Liver (tissue), 9 donors: ENCODE measurements around the gene RNPS1. TPM values are rescaled to one million over a fixed set of nuclear protein-coding genes. Genes with fewer than 3 reads are reported as not detected.

Experiments used
- DNase-seq: peaks from one replicate; pipeline ENCODE4 v3.0.0-alpha.2; 2017; ENCODE audit warnings: low spot score
- H3K27ac ChIP-seq, 2 donors: one replicate each; pipeline ENCODE4 v1.7.0; 2013; ENCODE audit warnings: inconsistent platforms in 2 of 2, low read length in 2 of 2, control low read depth in 1 of 2, low read depth in 1 of 2, mild to moderate bottlenecking in 1 of 2
- H3K27me3 ChIP-seq, 4 donors: one replicate each; pipeline versions ENCODE4 v1.6.1 to v1.7.0; 2013; ENCODE audit warnings: low read length in 3 of 4, inconsistent platforms in 1 of 4, mild to moderate bottlenecking in 1 of 4, moderate library complexity in 1 of 4; ENCODE audit not compliant: control insufficient read depth in 4 of 4, insufficient read depth in 4 of 4
- H3K36me3 ChIP-seq, 4 donors: one replicate each; pipeline versions ENCODE4 v1.6.1 to v1.7.0; 2013; ENCODE audit warnings: low read length in 3 of 4, mild to moderate bottlenecking in 3 of 4, low read depth in 1 of 4, moderate library complexity in 1 of 4; ENCODE audit not compliant: control insufficient read depth in 4 of 4, insufficient read depth in 3 of 4
- H3K4me1 ChIP-seq, 4 donors: one replicate each; pipeline versions ENCODE4 v1.6.1 to v1.7.0; 2013; ENCODE audit warnings: low read length in 3 of 4, mild to moderate bottlenecking in 3 of 4, moderate library complexity in 1 of 4; ENCODE audit not compliant: control insufficient read depth in 4 of 4, insufficient read depth in 4 of 4
- H3K4me3 ChIP-seq, 3 donors: one replicate each; pipeline versions ENCODE4 v1.6.1 to v1.7.0; 2013; ENCODE audit warnings: low read length in 3 of 3, control low read depth in 1 of 3, low read depth in 1 of 3, mild to moderate bottlenecking in 1 of 3
- H3K9ac ChIP-seq, 2 donors: one replicate each; pipeline ENCODE4 v1.7.0; 2013; ENCODE audit warnings: low read length in 2 of 2, mild to moderate bottlenecking in 2 of 2, moderate library complexity in 2 of 2, control low read depth in 1 of 2, low read depth in 1 of 2
- H3K9me3 ChIP-seq, 4 donors: one replicate each; pipeline versions ENCODE4 v1.6.1 to v1.7.0; 2013; ENCODE audit warnings: low read length in 3 of 4; ENCODE audit not compliant: control insufficient read depth in 4 of 4
- EGR1 ChIP-seq, 2 donors: IDR thresholded peaks; 2 replicates each; pipeline ENCODE4 v1.6.1; 2016 to 2018; ENCODE audit warnings: antibody characterized with exemption in 2 of 2, low read depth in 2 of 2
- FOXA1 ChIP-seq: IDR thresholded peaks from 2 replicates; pipeline ENCODE4 v1.6.1; 2016; ENCODE audit warnings: antibody characterized with exemption
- FOXA2 ChIP-seq: IDR thresholded peaks from 2 replicates; pipeline ENCODE4 v1.6.1; 2016; ENCODE audit warnings: antibody characterized with exemption
- GABPA ChIP-seq, 2 donors: IDR thresholded peaks in 1 of 2; conservative IDR thresholded peaks in 1 of 2; 2 replicates each; pipeline ENCODE4 v1.6.1; 2016; ENCODE audit warnings: antibody characterized with exemption in 2 of 2, mild to moderate bottlenecking in 1 of 2, moderate library complexity in 1 of 2
- HNF4A ChIP-seq, 2 donors: conservative IDR thresholded peaks; 2 replicates each; pipeline ENCODE4 v1.6.1; 2016; ENCODE audit warnings: antibody characterized with exemption in 2 of 2, mild to moderate bottlenecking in 2 of 2
- HNF4G ChIP-seq: IDR thresholded peaks from 2 replicates; pipeline ENCODE4 v1.6.1; 2016; ENCODE audit warnings: antibody characterized with exemption
- JUND ChIP-seq, 2 donors: IDR thresholded peaks; 2 replicates each; pipeline ENCODE4 v1.6.1; 2016; ENCODE audit warnings: antibody characterized with exemption in 2 of 2
- NR2F2 ChIP-seq: IDR thresholded peaks from 2 replicates; pipeline ENCODE4 v1.6.1; 2016; ENCODE audit warnings: antibody characterized with exemption
- RAD21 ChIP-seq, 2 donors: IDR thresholded peaks; 2 replicates each; pipeline ENCODE4 v1.6.1; 2016; ENCODE audit warnings: antibody characterized with exemption in 2 of 2, mild to moderate bottlenecking in 2 of 2
- RXRA ChIP-seq, 2 donors: IDR thresholded peaks; 2 replicates each; pipeline ENCODE4 v1.6.1; 2017 to 2018; ENCODE audit warnings: antibody characterized with exemption in 2 of 2, mild to moderate bottlenecking in 1 of 2
- SP1 ChIP-seq: IDR thresholded peaks from 2 replicates; pipeline ENCODE4 v1.6.1; 2018; ENCODE audit warnings: antibody characterized with exemption, mild to moderate bottlenecking
- TAF1 ChIP-seq: conservative IDR thresholded peaks from 2 replicates; pipeline ENCODE4 v1.6.1; 2016; ENCODE audit warnings: antibody characterized with exemption, mild to moderate bottlenecking
- YY1 ChIP-seq: IDR thresholded peaks from 2 replicates; pipeline ENCODE4 v1.6.1; 2016; ENCODE audit warnings: antibody characterized with exemption, mild to moderate bottlenecking
- WGBS: extraction: QIAGEN DNeasy Blood & Tissue Kit; methylation state at CpG from one replicate; pipeline ENCODE4 v1.1.7; 2013; 5-methylcytosine and 5-hydroxymethylcytosine counted together
- polyA plus RNA-seq, 2 donors: library from polyadenylated mRNA; stranded (reverse) in 1 of 2; unstranded in 1 of 2; fragments of 200-250 nt in 1 of 2; fragments of >200 nt in 1 of 2; fragmentation: Nextera tagmentation in 1 of 2; extraction: Ambion mirVana in 1 of 2; gene quantifications; one replicate each; pipeline versions ENCODE4 v1.2.1 to v1.2.3, GENCODE V29; 2013 to 2015
- total RNA-seq, 2 donors: library from RNA; depleted of rRNA; stranded (reverse); fragments of >200 nt; gene quantifications; one replicate each; pipeline ENCODE4 v1.2.3, GENCODE V29; 2014
- TF ChIP-seq, protein P1 (sequence below): IDR thresholded peaks from 2 replicates; pipeline ENCODE4 v1.6.1; 2016; ENCODE audit warnings: antibody characterized with exemption
- TF ChIP-seq, protein P2 (sequence below): IDR thresholded peaks from 2 replicates; pipeline ENCODE4 v1.6.1; 2016; ENCODE audit warnings: antibody characterized with exemption
- TF ChIP-seq, protein P3 (sequence below): IDR thresholded peaks from 2 replicates; pipeline ENCODE4 v1.6.1; 2016; ENCODE audit warnings: antibody characterized with exemption
- TF ChIP-seq, protein P4 (sequence below): fragments of 150-350 bp; IDR thresholded peaks from 2 replicates; pipeline ENCODE4 v1.5.1; 2017; ENCODE audit warnings: improper control_type of control experiment, low read depth, low read length; ENCODE audit not compliant: missing input control
- TF ChIP-seq, protein P5 (sequence below): IDR thresholded peaks from 2 replicates; pipeline ENCODE4 v1.6.1; 2016; ENCODE audit warnings: antibody characterized with exemption, mild to moderate bottlenecking
- donor health status: healthy.
- donor health status: healthy.
- donor health status: healthy.
- donor health status: healthy.
- donor health status: healthy.

Gene RNPS1
- total and polyA plus RNA-seq, 4 donors: 31.3 to 38.2 (median 36.7) TPM

DNA sequence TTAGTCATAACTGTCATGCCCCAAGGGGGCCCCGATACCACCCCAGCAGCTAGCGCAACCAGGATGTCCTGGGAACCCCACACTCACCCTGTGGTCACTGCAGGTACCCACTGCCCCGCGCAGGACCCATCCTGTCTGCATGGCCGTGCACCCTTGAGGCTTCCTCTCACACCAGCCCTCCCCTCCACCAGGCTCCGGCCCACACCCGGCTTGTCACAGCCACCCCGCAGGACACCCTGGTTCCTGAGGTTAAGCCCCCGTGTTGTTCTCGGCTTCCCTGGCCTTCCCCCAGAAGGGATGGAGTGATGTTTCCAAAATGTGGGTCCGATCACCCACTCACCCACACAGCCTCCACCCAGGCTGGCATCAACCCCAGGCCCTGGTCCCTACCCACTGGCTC lies 24.1 kb downstream of the RNPS1 start:
- no peaks in the 10 kb centered on the region for H3K9me3 ChIP-seq
- H3K4me1 ChIP-seq: peaks cover 0 to 4% (median 3%) of the 10 kb centered on the region in 4 donors
- no peak overlapping the region for H3K9ac ChIP-seq
- DNase-seq: no peak
- H3K36me3 ChIP-seq: peaks cover 13 to 52% (median 32%) of the 10 kb centered on the region in 4 donors
- H3K27ac ChIP-seq: no peak overlapping the region
- H3K27me3 ChIP-seq: no peaks in the 10 kb centered on the region
- 96% methylated on average over 11 of the region's 11 CpGs for WGBS
- TF ChIP-seq NR2F2 (no peak), HNF4A (conservative IDR thresholded peaks at IDR 0.05) (no peak), FOXA2 (no peak), HNF4G (no peak), RAD21 (IDR thresholded peaks at IDR 0.05) (no peak), TAF1 (no peak), FOXA1 (no peak), GABPA (IDR thresholded peaks at IDR 0.05 in 1 of 2, conservative IDR thresholded peaks at IDR 0.05 in 1 of 2) (no peak), SP1 (no peak), RXRA (IDR thresholded peaks at IDR 0.05) (no peak), YY1 (no peak), JUND (IDR thresholded peaks at IDR 0.05) (no peak), EGR1 (IDR thresholded peaks at IDR 0.05; ENCODE audit: low read depth in 2 of 2) (no peak)
- TF ChIP-seq, protein P1, sequence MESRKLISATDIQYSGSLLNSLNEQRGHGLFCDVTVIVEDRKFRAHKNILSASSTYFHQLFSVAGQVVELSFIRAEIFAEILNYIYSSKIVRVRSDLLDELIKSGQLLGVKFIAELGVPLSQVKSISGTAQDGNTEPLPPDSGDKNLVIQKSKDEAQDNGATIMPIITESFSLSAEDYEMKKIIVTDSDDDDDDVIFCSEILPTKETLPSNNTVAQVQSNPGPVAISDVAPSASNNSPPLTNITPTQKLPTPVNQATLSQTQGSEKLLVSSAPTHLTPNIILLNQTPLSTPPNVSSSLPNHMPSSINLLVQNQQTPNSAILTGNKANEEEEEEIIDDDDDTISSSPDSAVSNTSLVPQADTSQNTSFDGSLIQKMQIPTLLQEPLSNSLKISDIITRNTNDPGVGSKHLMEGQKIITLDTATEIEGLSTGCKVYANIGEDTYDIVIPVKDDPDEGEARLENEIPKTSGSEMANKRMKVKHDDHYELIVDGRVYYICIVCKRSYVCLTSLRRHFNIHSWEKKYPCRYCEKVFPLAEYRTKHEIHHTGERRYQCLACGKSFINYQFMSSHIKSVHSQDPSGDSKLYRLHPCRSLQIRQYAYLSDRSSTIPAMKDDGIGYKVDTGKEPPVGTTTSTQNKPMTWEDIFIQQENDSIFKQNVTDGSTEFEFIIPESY: no peak
- TF ChIP-seq, protein P2, sequence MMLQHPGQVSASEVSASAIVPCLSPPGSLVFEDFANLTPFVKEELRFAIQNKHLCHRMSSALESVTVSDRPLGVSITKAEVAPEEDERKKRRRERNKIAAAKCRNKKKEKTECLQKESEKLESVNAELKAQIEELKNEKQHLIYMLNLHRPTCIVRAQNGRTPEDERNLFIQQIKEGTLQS: no peak
- TF ChIP-seq, protein P3, sequence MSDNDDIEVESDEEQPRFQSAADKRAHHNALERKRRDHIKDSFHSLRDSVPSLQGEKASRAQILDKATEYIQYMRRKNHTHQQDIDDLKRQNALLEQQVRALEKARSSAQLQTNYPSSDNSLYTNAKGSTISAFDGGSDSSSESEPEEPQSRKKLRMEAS: no peak
- TF ChIP-seq, protein P4, sequence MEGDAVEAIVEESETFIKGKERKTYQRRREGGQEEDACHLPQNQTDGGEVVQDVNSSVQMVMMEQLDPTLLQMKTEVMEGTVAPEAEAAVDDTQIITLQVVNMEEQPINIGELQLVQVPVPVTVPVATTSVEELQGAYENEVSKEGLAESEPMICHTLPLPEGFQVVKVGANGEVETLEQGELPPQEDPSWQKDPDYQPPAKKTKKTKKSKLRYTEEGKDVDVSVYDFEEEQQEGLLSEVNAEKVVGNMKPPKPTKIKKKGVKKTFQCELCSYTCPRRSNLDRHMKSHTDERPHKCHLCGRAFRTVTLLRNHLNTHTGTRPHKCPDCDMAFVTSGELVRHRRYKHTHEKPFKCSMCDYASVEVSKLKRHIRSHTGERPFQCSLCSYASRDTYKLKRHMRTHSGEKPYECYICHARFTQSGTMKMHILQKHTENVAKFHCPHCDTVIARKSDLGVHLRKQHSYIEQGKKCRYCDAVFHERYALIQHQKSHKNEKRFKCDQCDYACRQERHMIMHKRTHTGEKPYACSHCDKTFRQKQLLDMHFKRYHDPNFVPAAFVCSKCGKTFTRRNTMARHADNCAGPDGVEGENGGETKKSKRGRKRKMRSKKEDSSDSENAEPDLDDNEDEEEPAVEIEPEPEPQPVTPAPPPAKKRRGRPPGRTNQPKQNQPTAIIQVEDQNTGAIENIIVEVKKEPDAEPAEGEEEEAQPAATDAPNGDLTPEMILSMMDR: no peak
- TF ChIP-seq, protein P5, sequence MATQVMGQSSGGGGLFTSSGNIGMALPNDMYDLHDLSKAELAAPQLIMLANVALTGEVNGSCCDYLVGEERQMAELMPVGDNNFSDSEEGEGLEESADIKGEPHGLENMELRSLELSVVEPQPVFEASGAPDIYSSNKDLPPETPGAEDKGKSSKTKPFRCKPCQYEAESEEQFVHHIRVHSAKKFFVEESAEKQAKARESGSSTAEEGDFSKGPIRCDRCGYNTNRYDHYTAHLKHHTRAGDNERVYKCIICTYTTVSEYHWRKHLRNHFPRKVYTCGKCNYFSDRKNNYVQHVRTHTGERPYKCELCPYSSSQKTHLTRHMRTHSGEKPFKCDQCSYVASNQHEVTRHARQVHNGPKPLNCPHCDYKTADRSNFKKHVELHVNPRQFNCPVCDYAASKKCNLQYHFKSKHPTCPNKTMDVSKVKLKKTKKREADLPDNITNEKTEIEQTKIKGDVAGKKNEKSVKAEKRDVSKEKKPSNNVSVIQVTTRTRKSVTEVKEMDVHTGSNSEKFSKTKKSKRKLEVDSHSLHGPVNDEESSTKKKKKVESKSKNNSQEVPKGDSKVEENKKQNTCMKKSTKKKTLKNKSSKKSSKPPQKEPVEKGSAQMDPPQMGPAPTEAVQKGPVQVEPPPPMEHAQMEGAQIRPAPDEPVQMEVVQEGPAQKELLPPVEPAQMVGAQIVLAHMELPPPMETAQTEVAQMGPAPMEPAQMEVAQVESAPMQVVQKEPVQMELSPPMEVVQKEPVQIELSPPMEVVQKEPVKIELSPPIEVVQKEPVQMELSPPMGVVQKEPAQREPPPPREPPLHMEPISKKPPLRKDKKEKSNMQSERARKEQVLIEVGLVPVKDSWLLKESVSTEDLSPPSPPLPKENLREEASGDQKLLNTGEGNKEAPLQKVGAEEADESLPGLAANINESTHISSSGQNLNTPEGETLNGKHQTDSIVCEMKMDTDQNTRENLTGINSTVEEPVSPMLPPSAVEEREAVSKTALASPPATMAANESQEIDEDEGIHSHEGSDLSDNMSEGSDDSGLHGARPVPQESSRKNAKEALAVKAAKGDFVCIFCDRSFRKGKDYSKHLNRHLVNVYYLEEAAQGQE: no peak
- no peak overlapping the region for H3K4me3 ChIP-seq
